Measurements from ENCODE around the gene DNAJC19.

The DNAJC19 gene

GRCh38 chr3:180981912-180982311, 7.6 kb downstream of the DNAJC19 start:
- H3K9me3 Mint-ChIP-seq = no peaks in the 10 kb centered on the region

GRCh38 chr3:180980611-180981010, 8.9 kb downstream of the DNAJC19 start:
- no peak overlapping the region for H3K4me3 Mint-ChIP-seq
- no peaks in the 10 kb centered on the region for H3K9me3 Mint-ChIP-seq
- no peaks in the 10 kb centered on the region for H3K4me1 Mint-ChIP-seq
- ATAC-seq (replicated peaks) (no peak), DNase-seq (no peak)
- no peaks in the 10 kb centered on the region for H3K27me3 Mint-ChIP-seq
- H3K36me3 Mint-ChIP-seq = peaks cover 5 to 15% of the 10 kb centered on the region in 2 donors
- H3K27ac Mint-ChIP-seq = peak overlapping the region; percentile 28

More at GRCh38 chr3:180981912-180982311, 7.6 kb downstream of the DNAJC19 start:
- no peaks in the 10 kb centered on the region for H3K27me3 Mint-ChIP-seq
- no peak overlapping the region for H3K27ac Mint-ChIP-seq
- no peaks in the 10 kb centered on the region for H3K4me1 Mint-ChIP-seq
- no peak overlapping the region for H3K4me3 Mint-ChIP-seq
- peaks cover 11 to 14% of the 10 kb centered on the region in 2 donors for H3K36me3 Mint-ChIP-seq
- DNase-seq = no peak
- no peak for ATAC-seq (replicated peaks)

GRCh38 chr3:180979961-180980360, 9.6 kb downstream of the DNAJC19 start:
- peaks cover 5 to 15% of the 10 kb centered on the region in 2 donors for H3K36me3 Mint-ChIP-seq
- H3K4me3 Mint-ChIP-seq = no peak overlapping the region
- H3K27ac Mint-ChIP-seq = no peak overlapping the region
- H3K9me3 Mint-ChIP-seq = no peaks in the 10 kb centered on the region
- DNase-seq = no peak
- no peaks in the 10 kb centered on the region for H3K4me1 Mint-ChIP-seq
- H3K27me3 Mint-ChIP-seq = no peaks in the 10 kb centered on the region
- no peak for ATAC-seq (replicated peaks)

GRCh38 chr3:180977498-180977897, 12.0 kb downstream of the DNAJC19 start:
- peaks cover 7 to 21% of the 10 kb centered on the region in 2 donors for H3K36me3 Mint-ChIP-seq
- H3K9me3 Mint-ChIP-seq = no peaks in the 10 kb centered on the region
- DNase-seq (no peak), ATAC-seq (replicated peaks) (no peak)
- no peaks in the 10 kb centered on the region for H3K27me3 Mint-ChIP-seq
- H3K27ac Mint-ChIP-seq = no peak overlapping the region
- no peak overlapping the region for H3K4me3 Mint-ChIP-seq
- peaks cover 0 to 4% of the 10 kb centered on the region in 2 donors for H3K4me1 Mint-ChIP-seq

GRCh38 chr3:180974286-180974685, 15.2 kb downstream of the DNAJC19 start:
- ATAC-seq (replicated peaks) = no peak

GRCh38 chr3:180973543-180973942, 16.0 kb downstream of the DNAJC19 start:
- Mint-ChIP-seq H3K27me3 (no peaks in the 10 kb centered on the region), H3K9me3 (no peaks in the 10 kb centered on the region), H3K27ac (no peak overlapping the region), H3K36me3 (peaks cover 9 to 26% of the 10 kb centered on the region in 2 donors), H3K4me3 (no peak overlapping the region), H3K4me1 (peaks cover 0 to 4% of the 10 kb centered on the region in 2 donors)
- DNase-seq (no peak), ATAC-seq (replicated peaks) (no peak)

More at GRCh38 chr3:180974286-180974685, 15.2 kb downstream of the DNAJC19 start:
- Mint-ChIP-seq H3K27ac (no peak overlapping the region), H3K4me3 (no peak overlapping the region), H3K36me3 (peaks cover 8 to 25% of the 10 kb centered on the region in 2 donors), H3K27me3 (no peaks in the 10 kb centered on the region), H3K4me1 (peaks cover 0 to 4% of the 10 kb centered on the region in 2 donors), H3K9me3 (no peaks in the 10 kb centered on the region)
- DNase-seq = no peak

- H3K36me3 Mint-ChIP-seq = peaks cover 16 to 30% of the 10 kb centered on the region in 2 donors
Observed at GRCh38 chr3:180970931-180971330, 18.6 kb downstream of the DNAJC19 start.

GRCh38 chr3:180962530-180962929, 27.0 kb downstream of the DNAJC19 start:
- Mint-ChIP-seq H3K36me3 (peaks cover 24 to 47% of the 10 kb centered on the region in 2 donors), H3K27me3 (no peaks in the 10 kb centered on the region), H3K4me1 (peaks cover 5 to 11% of the 10 kb centered on the region in 2 donors), H3K27ac (no peak overlapping the region), H3K9me3 (peaks cover 0 to 2% of the 10 kb centered on the region in 2 donors), H3K4me3 (no peak overlapping the region)
- DNase-seq = no peak
- no peak for ATAC-seq (replicated peaks)

More at GRCh38 chr3:180970931-180971330, 18.6 kb downstream of the DNAJC19 start:
- no peak overlapping the region for H3K27ac Mint-ChIP-seq
- no peaks in the 10 kb centered on the region for H3K27me3 Mint-ChIP-seq
- ATAC-seq (replicated peaks) (no peak), DNase-seq (no peak)
- no peak overlapping the region for H3K4me3 Mint-ChIP-seq
- H3K4me1 Mint-ChIP-seq = peaks cover 0 to 4% of the 10 kb centered on the region in 2 donors
- H3K9me3 Mint-ChIP-seq = no peaks in the 10 kb centered on the region

GRCh38 chr3:180961552-180961951, 28.0 kb downstream of the DNAJC19 start:
- H3K4me3 Mint-ChIP-seq = no peak overlapping the region
- H3K27me3 Mint-ChIP-seq = no peaks in the 10 kb centered on the region
- peaks cover 25 to 49% of the 10 kb centered on the region in 2 donors for H3K36me3 Mint-ChIP-seq
- peaks cover 5 to 11% of the 10 kb centered on the region in 2 donors for H3K4me1 Mint-ChIP-seq
- ATAC-seq (replicated peaks) (no peak), DNase-seq (no peak)
- no peak overlapping the region for H3K27ac Mint-ChIP-seq
- H3K9me3 Mint-ChIP-seq = peaks cover 0 to 3% of the 10 kb centered on the region in 2 donors

GRCh38 chr3:180961087-180961486, 28.4 kb downstream of the DNAJC19 start:
- H3K4me1 Mint-ChIP-seq = peaks cover 5 to 11% of the 10 kb centered on the region in 2 donors
- H3K36me3 Mint-ChIP-seq = peaks cover 27 to 51% of the 10 kb centered on the region in 2 donors
- peaks cover 0 to 3% of the 10 kb centered on the region in 2 donors for H3K9me3 Mint-ChIP-seq
- H3K4me3 Mint-ChIP-seq = no peak overlapping the region
- H3K27me3 Mint-ChIP-seq = no peaks in the 10 kb centered on the region
- no peak for DNase-seq
- H3K27ac Mint-ChIP-seq = no peak overlapping the region
- ATAC-seq (replicated peaks) = no peak

- peaks cover 35 to 58% of the 10 kb centered on the region in 2 donors for H3K36me3 Mint-ChIP-seq
- peaks cover 0 to 3% of the 10 kb centered on the region in 2 donors for H3K9me3 Mint-ChIP-seq
- no peaks in the 10 kb centered on the region for H3K27me3 Mint-ChIP-seq
- H3K27ac Mint-ChIP-seq = no peak overlapping the region
- peak; percentile 46 to 75 for ATAC-seq (replicated peaks)
- H3K4me3 Mint-ChIP-seq = no peak overlapping the region
- H3K4me1 Mint-ChIP-seq = peaks cover 5 to 11% of the 10 kb centered on the region in 2 donors
- DNase-seq = no peak
Observed at GRCh38 chr3:180959691-180960090, 29.8 kb downstream of the DNAJC19 start.

GRCh38 chr3:180947761-180948390, 41.7 kb downstream of the DNAJC19 start:
- Mint-ChIP-seq H3K4me3 (no peak overlapping the region), H3K36me3 (peaks cover 33 to 58% of the 10 kb centered on the region in 2 donors), H3K27ac (peak overlapping the region; percentile 72), H3K4me1 (peaks cover 12 to 15% of the 10 kb centered on the region in 2 donors), H3K9me3 (no peaks in the 10 kb centered on the region), H3K27me3 (no peaks in the 10 kb centered on the region)
- ATAC-seq (replicated peaks) (peak; percentile 89 to 90), DNase-seq (no peak)

- DNase-seq (no peak), ATAC-seq (replicated peaks) (no peak)
- peaks cover 17 to 41% of the 10 kb centered on the region in 2 donors for H3K36me3 Mint-ChIP-seq
- no peak overlapping the region for H3K27ac Mint-ChIP-seq
- H3K9me3 Mint-ChIP-seq = no peaks in the 10 kb centered on the region
- no peaks in the 10 kb centered on the region for H3K27me3 Mint-ChIP-seq
- no peak overlapping the region for H3K4me3 Mint-ChIP-seq
- H3K4me1 Mint-ChIP-seq = peaks cover 3 to 5% of the 10 kb centered on the region in 2 donors
Observed at GRCh38 chr3:180940826-180941225, 48.7 kb downstream of the DNAJC19 start.

GRCh38 chr3:180934638-180935037, 54.9 kb downstream of the DNAJC19 start:
- Mint-ChIP-seq H3K36me3 (peaks cover 4 to 27% of the 10 kb centered on the region in 2 donors), H3K27me3 (no peaks in the 10 kb centered on the region), H3K4me1 (peaks cover 11 to 30% of the 10 kb centered on the region in 2 donors), H3K27ac (no peak overlapping the region), H3K4me3 (no peak overlapping the region), H3K9me3 (no peaks in the 10 kb centered on the region)
- ATAC-seq (replicated peaks) = no peak
- no peak for DNase-seq
